H9 (cell line): ENCODE data around the gene C16orf95. TPM values are rescaled to one million over a fixed set of nuclear protein-coding genes. Genes with fewer than 3 reads are reported as not detected.

Source experiments
- DNase-seq: peaks from one replicate; pipeline ENCODE4 v3.0.0-alpha.2; 2017
- H2AFZ ChIP-seq: one replicate; pipeline ENCODE4 v1.6.1; 2013; ENCODE audit warnings: mild to moderate bottlenecking, low read length, control low read depth, moderate library complexity
- H2AK5ac ChIP-seq: 2 replicates; pipeline ENCODE4 v1.6.1; 2013; ENCODE audit warnings: low read length, control low read depth, mixed read lengths; ENCODE audit not compliant: insufficient read length
- H2BK120ac ChIP-seq: one replicate; pipeline ENCODE4 v1.6.1; 2013; ENCODE audit warnings: low read depth, mild to moderate bottlenecking, low read length, control low read depth, inconsistent platforms; ENCODE audit not compliant: poor library complexity, severe bottlenecking
- H2BK12ac ChIP-seq: 2 replicates; pipeline ENCODE4 v1.6.1; 2013; ENCODE audit warnings: low read length, control low read depth, mixed read lengths, low read depth; ENCODE audit not compliant: insufficient read length
- H2BK15ac ChIP-seq: 2 replicates; pipeline ENCODE4 v1.6.1; 2013; ENCODE audit warnings: low read depth, low read length, control low read depth
- H2BK20ac ChIP-seq: one replicate; pipeline ENCODE4 v1.6.1; 2013; ENCODE audit warnings: low read depth, mild to moderate bottlenecking, low read length, control low read depth, inconsistent platforms; ENCODE audit not compliant: poor library complexity, severe bottlenecking
- H2BK5ac ChIP-seq: 2 replicates; pipeline ENCODE4 v1.6.1; 2013; ENCODE audit warnings: low read length, control low read depth, mixed read lengths; ENCODE audit not compliant: insufficient read length
- H3K14ac ChIP-seq: 2 replicates; pipeline ENCODE4 v1.6.1; 2013; ENCODE audit warnings: low read length, control low read depth; ENCODE audit not compliant: insufficient read depth
- H3K18ac ChIP-seq: 2 replicates; pipeline ENCODE4 v1.6.1; 2013; ENCODE audit warnings: low read depth, mild to moderate bottlenecking, mixed read lengths, low read length, control low read depth; ENCODE audit not compliant: insufficient read length
- H3K23ac ChIP-seq: 2 replicates; pipeline ENCODE4 v1.6.1; 2013; ENCODE audit warnings: low read length, control low read depth, mixed read lengths, low read depth; ENCODE audit not compliant: insufficient read length
- H3K23me2 ChIP-seq: 2 replicates; pipeline ENCODE4 v1.6.1; 2013; ENCODE audit warnings: low read depth, mild to moderate bottlenecking, mixed read lengths, low read length, control low read depth; ENCODE audit not compliant: insufficient read length, poor library complexity, severe bottlenecking
- H3K27ac ChIP-seq: 2 replicates; pipeline ENCODE4 v1.5.1; 2013; ENCODE audit warnings: low read length, control low read depth, mixed read lengths, low read depth; ENCODE audit not compliant: insufficient read length
- H3K27me3 ChIP-seq: 2 replicates; pipeline ENCODE4 v1.6.1; 2013; ENCODE audit warnings: low read length, control low read depth, inconsistent platforms; ENCODE audit not compliant: insufficient read depth
- H3K4ac ChIP-seq: 2 replicates; pipeline ENCODE4 v1.6.1; 2013; ENCODE audit warnings: low read depth, mild to moderate bottlenecking, control low read depth, inconsistent platforms, low read length, moderate library complexity
- H3K4me1 ChIP-seq: 2 replicates; pipeline ENCODE4 v1.6.1; 2013; ENCODE audit warnings: low read length, control low read depth, inconsistent platforms; ENCODE audit not compliant: insufficient read depth
- H3K4me2 ChIP-seq: 2 replicates; pipeline ENCODE4 v1.6.1; 2013; ENCODE audit warnings: low read length, control low read depth, mixed read lengths; ENCODE audit not compliant: insufficient read length, insufficient read depth
- H3K56ac ChIP-seq: 2 replicates; pipeline ENCODE4 v1.6.1; 2013; ENCODE audit warnings: low read depth, mild to moderate bottlenecking, mixed read lengths, low read length, control low read depth; ENCODE audit not compliant: insufficient read length
- H3K79me1 ChIP-seq: 2 replicates; pipeline ENCODE4 v1.6.1; 2013; ENCODE audit warnings: low read depth, mild to moderate bottlenecking, moderate library complexity, low read length, control low read depth, inconsistent platforms; ENCODE audit not compliant: insufficient read depth, poor library complexity, severe bottlenecking
- H3K79me2 ChIP-seq: 2 replicates; pipeline ENCODE4 v1.6.1; 2013; ENCODE audit warnings: low read length, control low read depth, inconsistent platforms; ENCODE audit not compliant: insufficient read depth
- H3K9ac ChIP-seq: 2 replicates; pipeline ENCODE4 v1.6.1; 2013; ENCODE audit warnings: low read length, control low read depth, mixed read lengths; ENCODE audit not compliant: insufficient read length; ENCODE audit errors: extremely low read depth
- H3K9me3 ChIP-seq: one replicate; pipeline ENCODE4 v1.6.1; 2013; ENCODE audit warnings: low read depth, low read length, inconsistent platforms; ENCODE audit not compliant: control insufficient read depth
- H3T11ph ChIP-seq: one replicate; pipeline ENCODE4 v1.6.1; 2013; ENCODE audit warnings: mild to moderate bottlenecking, low read length, control low read depth, inconsistent platforms
- H4K20me1 ChIP-seq: one replicate; pipeline ENCODE4 v1.6.1; 2013; ENCODE audit not compliant: control insufficient read depth, insufficient read length, insufficient read depth
- H4K5ac ChIP-seq: 2 replicates; pipeline ENCODE4 v1.6.1; 2013; ENCODE audit warnings: low read depth, mild to moderate bottlenecking, mixed read lengths, low read length, control low read depth; ENCODE audit not compliant: insufficient read length
- H4K8ac ChIP-seq: replicated peaks from 2 replicates; pipeline ENCODE4 v1.6.1; 2013; ENCODE audit warnings: low read length, control low read depth, mixed read lengths, low read depth; ENCODE audit not compliant: insufficient read length
- H4K91ac ChIP-seq: 2 replicates; pipeline ENCODE4 v1.6.1; 2013; ENCODE audit warnings: low read depth, mild to moderate bottlenecking, moderate library complexity, mixed read lengths, low read length, control low read depth; ENCODE audit not compliant: insufficient read length
- H3K27ac Mint-ChIP-seq, 3 experiments: 2 replicates in 2 of 3; 3 replicates in 1 of 3; pipeline ENCODE4 v1.8.0; 2020 to 2021; ENCODE audit warnings: mixed read lengths in 3 of 3, mild to moderate bottlenecking in 1 of 3, moderate library complexity in 1 of 3
- H3K27me3 Mint-ChIP-seq: 2 replicates; pipeline ENCODE4 v1.8.0; 2021; ENCODE audit warnings: low read depth, mild to moderate bottlenecking, moderate library complexity, mixed read lengths
- H3K36me3 Mint-ChIP-seq, 3 experiments: 2 replicates in 2 of 3; 3 replicates in 1 of 3; pipeline ENCODE4 v1.8.0; 2020 to 2021; ENCODE audit warnings: low read depth in 3 of 3, mixed read lengths in 3 of 3; ENCODE audit not compliant: insufficient read depth in 1 of 3
- H3K4me1 Mint-ChIP-seq, 2 experiments: 2 replicates each; pipeline ENCODE4 v1.8.0; 2020; ENCODE audit warnings: mixed read lengths in 2 of 2
- H3K4me3 Mint-ChIP-seq, 2 experiments: 2 replicates in 1 of 2; 3 replicates in 1 of 2; pipeline ENCODE4 v1.8.0; 2020 to 2021; ENCODE audit warnings: mild to moderate bottlenecking in 2 of 2, mixed read lengths in 2 of 2, moderate library complexity in 1 of 2
- H3K9me3 Mint-ChIP-seq, 2 experiments: 2 replicates in 1 of 2; 3 replicates in 1 of 2; pipeline ENCODE4 v1.8.0; 2020; ENCODE audit warnings: mild to moderate bottlenecking in 2 of 2, mixed read lengths in 2 of 2, moderate library complexity in 1 of 2
- CTCF ChIP-seq: fragments of 200-600 bp; sonication (generic); conservative IDR thresholded peaks from 3 replicates; pipeline ENCODE4 v1.8.0; 2021; ENCODE audit warnings: antibody characterized with exemption, mild to moderate bottlenecking
- WGBS: extraction: QIAGEN DNeasy Blood & Tissue Kit; methylation state at CpG from one replicate; pipeline ENCODE4 v1.1.7; 2013; ENCODE audit warnings: missing lambda C conversion rate, low lambda C conversion rate, mixed read lengths; ENCODE audit not compliant: insufficient read length; ENCODE audit errors: extremely low coverage; 5-methylcytosine and 5-hydroxymethylcytosine counted together
- total RNA-seq: library from RNA; stranded (reverse); gene quantifications from 2 replicates; pipeline ENCODE4 v1.2.1, GENCODE V29; 2021

Gene C16orf95
- total RNA-seq, 1 experiment from 2014 or later = 5.6 TPM

- H4K91ac ChIP-seq = no peak overlapping the region
- no peaks in the 10 kb centered on the region for H3K23me2 ChIP-seq
- no peak overlapping the region for H2BK12ac ChIP-seq
- H3K27me3 ChIP-seq = no peaks in the 10 kb centered on the region
- no peak overlapping the region for H3K27ac ChIP-seq
- H3K9ac ChIP-seq = no peak overlapping the region
- no peak overlapping the region for H3T11ph ChIP-seq
- H4K8ac ChIP-seq = no peak overlapping the region
- H3K27ac Mint-ChIP-seq = peak overlapping the region in 1 of 3 experiments; percentile 70; a peak in 2 of 7 replicates
- H2AFZ ChIP-seq = no peak overlapping the region
- no peaks in the 10 kb centered on the region for H4K20me1 ChIP-seq
- H3K4me1 Mint-ChIP-seq = no peaks in the 10 kb centered on the region
- no peak overlapping the region for H3K4ac ChIP-seq
- H3K18ac ChIP-seq = no peak overlapping the region
- H3K9me3 ChIP-seq = no peaks in the 10 kb centered on the region
- no peak overlapping the region for H3K56ac ChIP-seq
- H3K23ac ChIP-seq = no peak overlapping the region
- H2BK5ac ChIP-seq = no peak overlapping the region
- no peak overlapping the region for H2AK5ac ChIP-seq
- no peak overlapping the region for H3K4me3 Mint-ChIP-seq
- H3K9me3 Mint-ChIP-seq = no peaks in the 10 kb centered on the region
- no peak overlapping the region for H4K5ac ChIP-seq
- no peak overlapping the region for H3K14ac ChIP-seq
- peaks cover 3% of the 10 kb centered on the region for H3K79me1 ChIP-seq
- TF ChIP-seq CTCF = no peak
- no CpG with 5 or more reads among the region's 15 CpGs for WGBS
- H3K79me2 ChIP-seq = no peaks in the 10 kb centered on the region
- no peak overlapping the region for H2BK20ac ChIP-seq
- H3K4me2 ChIP-seq = no peak overlapping the region
- peaks cover 0 to 8% (median under 1%) of the 10 kb centered on the region in 3 experiments; a peak in 5 of 7 replicates for H3K36me3 Mint-ChIP-seq
- no peak overlapping the region for H2BK15ac ChIP-seq
- DNase-seq = no peak
- H3K27me3 Mint-ChIP-seq = no peaks in the 10 kb centered on the region
- no peak overlapping the region for H2BK120ac ChIP-seq
- H3K4me1 ChIP-seq = no peaks in the 10 kb centered on the region
Observed at GRCh38 chr16:87352818-87353217, 35.6 kb upstream of the C16orf95 start.
